ENCODE data around the gene SLC41A2. TPM values are rescaled to one million over a fixed set of nuclear protein-coding genes. Genes with fewer than 3 reads are reported as not detected.

SLC41A2 gene
- total RNA-seq, 1 donor from 2014 or later: 74.6 TPM

DNA sequence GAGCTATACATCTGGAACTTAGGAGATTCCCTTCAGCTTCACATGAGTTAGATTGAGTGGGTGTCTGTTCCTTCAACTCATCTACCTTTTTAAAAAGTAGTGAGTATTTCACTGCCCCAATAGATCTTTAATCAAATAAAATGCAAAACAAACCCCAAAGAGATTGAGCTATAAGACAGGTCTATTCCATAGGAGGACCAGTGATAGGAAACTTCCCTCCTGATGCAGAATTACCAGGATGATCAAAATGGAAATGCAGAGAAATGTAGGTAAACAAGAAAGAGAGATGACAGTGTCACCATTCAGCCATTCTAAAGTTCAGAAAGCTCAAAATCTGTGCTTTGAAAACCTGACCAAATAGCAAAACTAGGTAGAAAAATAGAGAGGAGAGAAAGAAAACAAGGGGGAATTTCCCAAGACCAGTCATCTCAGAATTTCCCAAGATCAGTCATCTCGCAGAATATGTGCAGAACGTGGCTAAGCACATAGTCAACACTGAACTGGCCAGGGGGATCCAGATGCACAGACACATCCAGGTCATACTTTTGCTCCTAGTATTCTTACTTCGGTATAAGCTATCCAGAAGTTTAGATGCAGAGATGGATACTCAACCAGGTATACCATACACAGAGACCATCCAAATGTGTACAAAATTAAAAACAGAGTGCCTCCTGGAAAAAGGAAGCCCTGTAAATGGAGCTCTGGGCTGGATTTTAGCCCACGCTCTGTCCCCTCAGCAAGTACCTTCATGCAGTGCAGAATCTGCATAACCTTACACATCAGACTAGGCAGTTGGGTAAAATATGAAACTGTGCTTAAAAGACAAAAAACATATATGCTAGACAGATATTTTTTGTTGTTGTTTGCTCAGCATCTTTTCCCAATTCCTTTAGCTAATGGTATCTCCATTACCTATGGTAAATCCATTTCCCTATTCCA lies 27.4 kb downstream of the SLC41A2 start:
- DNase-seq (ENCODE audit: low spot score): no peak

DNA sequence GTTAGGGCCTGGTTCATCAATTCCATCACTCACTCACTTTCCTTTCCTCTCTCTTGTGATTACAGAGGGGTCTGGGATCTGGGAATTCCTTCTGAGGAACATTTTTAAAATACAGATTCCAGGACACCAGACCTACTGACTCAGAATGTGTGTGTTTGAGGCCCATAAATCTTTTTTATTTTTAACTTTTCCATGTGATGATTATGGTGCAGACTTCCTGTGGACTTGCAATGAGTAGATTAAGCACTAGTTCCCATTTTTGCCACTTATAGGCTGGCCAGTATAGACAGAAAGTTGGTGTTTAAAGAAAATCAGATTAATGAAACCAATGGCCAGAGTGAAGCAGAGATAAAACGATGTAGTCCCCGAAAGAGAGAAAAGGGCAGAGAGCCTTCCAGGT lies 28.1 kb downstream of the SLC41A2 start:
- no peak for DNase-seq (ENCODE audit: low spot score)

DNA sequence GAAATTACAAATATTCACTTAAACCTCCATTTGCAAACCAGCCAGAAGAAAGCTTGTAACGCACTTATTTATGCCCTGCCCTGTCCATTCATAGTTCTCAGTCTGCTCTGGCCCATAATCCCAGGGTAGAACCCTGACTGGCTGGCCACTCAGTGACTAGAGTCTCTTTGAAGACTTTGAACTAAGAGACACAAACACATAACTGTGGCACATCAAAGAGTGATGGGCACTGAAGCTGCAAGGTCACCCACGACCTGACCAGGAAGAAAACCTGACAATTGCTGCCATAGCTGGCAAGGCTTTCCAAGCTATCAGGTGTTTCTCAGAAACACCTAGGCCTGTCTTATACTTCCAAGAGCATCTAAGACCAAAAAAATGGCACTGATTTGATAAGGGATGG lies 28.7 kb downstream of the SLC41A2 start:
- no peak for DNase-seq (ENCODE audit: low spot score)

DNA sequence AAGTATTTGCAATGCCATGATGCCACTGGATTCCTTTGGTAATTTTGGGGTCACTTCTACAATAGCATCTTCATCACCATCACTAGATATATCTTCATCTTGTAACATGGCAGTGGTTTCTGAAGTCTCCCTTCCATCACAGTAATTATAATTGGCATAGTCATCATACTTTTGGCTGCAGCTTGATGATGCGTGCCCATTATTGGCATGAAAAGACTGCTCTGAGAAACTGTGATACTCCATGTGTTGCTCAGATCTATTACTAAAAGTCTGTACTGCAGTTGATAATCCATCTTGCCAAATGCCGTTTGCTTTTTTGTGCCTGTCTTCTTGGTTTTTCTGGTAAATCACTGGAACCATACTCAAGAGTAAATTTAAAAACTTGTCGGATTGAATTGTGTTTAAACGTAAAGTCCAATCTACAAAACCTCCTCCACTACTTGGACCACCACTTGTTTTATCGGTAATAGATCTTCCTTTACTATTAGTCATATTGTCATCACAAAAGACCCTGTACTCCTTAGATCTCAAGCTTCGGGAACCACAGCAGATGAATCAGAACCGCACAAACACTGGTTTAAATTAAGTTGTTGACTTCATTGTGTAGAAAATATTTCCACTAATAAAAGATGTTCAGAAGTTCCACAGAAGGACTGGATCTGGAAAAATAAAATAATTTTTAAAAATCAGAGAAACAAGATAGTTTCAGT lies 29.9 kb downstream of the SLC41A2 start:
- DNase-seq (ENCODE audit: low spot score): no peak

DNA sequence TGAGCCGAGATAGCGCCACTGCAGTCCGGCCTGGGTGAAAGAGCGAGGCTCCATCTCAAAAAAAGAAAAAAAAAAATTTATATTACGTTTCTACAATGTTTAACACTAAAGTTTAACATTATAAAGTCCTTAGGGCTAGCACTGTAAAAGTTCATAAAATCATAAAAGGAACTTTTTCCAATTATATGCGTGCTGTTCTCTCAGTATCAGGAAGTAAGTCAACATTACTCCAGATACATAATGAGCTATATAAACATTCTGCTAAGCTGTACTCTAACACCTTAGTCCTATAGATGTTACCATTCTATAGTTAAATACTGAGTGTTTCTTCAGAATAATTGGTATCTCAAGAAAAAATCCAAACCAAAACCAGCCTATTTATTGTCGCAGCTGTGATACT lies 32.6 kb downstream of the SLC41A2 start:
- no peak for DNase-seq (ENCODE audit: low spot score)

DNA sequence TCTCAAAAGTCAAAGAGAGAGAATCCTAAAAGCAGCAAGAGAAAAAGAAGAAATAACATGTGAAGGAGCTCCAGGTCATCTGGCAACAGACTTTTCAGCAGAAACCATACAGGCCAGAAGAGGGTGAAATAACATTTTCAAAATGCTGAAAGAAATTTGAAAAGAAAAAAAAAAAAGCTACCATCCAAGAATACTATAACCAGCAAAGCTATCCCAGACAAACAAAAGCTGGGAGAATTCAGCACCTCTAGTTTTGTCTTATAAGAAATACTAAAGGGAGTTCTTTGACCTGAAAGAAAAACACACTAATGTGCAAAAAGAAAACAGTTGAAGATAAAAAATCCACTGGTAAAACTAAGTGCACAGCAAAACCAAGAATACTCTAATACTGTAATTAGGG lies 36.8 kb downstream of the SLC41A2 start:
- DNase-seq (ENCODE audit: low spot score): no peak

DNA sequence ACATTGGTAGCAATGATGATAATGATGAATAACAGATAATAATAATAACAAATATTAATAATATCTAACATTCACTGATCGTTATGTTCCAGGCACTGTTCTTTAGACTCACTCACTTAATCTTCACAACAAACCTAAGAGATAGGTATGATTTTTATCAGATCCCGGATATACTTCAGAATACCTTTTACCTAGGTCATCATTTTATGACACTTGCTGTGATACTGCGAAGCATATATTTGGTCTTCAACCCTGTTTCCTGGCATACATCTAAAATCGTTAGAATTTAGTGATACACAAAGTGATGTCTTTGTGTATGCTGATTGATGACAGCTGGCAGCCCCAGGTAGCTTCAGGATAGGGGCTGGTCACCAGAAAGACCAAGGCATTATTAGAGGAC lies 46.1 kb downstream of the SLC41A2 start:
- DNase-seq (ENCODE audit: low spot score): no peak

DNA sequence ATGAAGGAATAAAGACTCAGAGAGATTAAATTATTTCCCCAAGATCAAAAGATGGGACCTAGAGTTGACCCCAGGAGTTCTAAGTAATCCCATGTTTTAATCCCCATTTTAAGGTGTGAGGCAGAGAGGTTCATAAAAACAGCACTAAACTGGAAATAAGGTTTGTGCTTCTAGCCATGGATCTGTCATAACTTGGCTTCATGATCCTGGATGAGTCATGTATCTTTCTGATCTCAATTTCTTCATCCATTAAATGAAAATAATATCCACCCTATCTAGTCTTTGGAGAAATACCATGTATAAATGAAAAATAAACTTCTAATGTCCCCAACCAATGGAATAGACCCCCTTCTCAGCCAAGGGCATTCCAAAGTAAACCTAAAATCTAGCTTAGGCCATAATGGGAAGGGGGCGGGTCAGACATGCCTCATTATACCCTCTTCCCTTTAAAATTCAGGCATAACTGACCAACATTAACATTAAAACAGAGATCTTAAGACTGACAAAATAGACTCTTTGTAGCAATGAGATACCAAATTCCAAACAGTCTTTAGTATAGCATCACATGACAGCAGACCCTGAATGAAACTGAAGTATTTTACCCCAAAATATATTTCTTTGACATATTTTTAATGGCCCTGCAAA lies 47.8 kb downstream of the SLC41A2 start:
- DNase-seq (ENCODE audit: low spot score): no peak

DNA sequence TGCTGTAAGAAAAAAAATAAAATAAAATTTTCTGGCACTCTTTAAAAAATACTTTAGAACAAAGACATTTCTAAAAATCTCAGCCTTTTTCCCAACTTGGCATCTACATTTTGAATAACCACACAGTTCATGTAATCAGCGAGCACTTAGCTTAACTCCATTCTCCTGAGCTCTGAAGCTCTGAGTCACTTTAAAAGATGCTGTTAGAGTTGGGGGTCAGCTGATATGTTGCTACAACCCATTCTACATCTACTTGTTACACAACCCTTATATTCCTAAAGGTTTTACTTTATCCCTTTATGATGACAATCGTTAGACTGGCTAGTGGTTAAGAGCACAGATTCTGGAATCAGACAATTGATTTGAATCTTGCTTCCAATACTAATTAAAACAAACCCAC lies 48.3 kb downstream of the SLC41A2 start:
- no peak for DNase-seq (ENCODE audit: low spot score)

Other genes with a start within 250 kb of the SLC41A2 start
- gene NOPCHAP1, start 28.0 kb upstream of the SLC41A2 start, total RNA-seq: 9.8 TPM
- gene ALDH1L2, start 126.2 kb upstream of the SLC41A2 start, total RNA-seq: 5.1 TPM
- 70.8 TPM for gene WASHC4, start 149.4 kb upstream of the SLC41A2 start, total RNA-seq

All from mucosa of gallbladder (tissue), 1 donor.